ENCODE measurements around the gene VPS51.

Gene VPS51

DNA sequence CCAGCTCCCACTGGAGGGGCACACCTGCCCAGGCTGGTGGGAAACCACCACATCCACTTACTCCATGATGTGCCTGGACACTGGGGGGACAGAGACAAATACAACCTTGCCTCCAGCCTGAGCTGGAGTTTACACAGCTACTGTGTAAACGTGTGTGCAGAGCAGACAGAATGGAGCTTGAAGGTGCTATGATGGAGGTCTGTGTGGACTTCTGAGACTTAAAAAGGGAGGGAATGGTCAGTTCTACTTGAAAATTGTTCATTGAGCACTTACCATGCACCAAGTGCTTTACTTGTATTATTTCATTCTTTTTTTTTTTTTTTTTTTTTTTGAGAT lies 23.4 kb upstream of the VPS51 start:
- no peak for DNase-seq (ENCODE audit: low read depth in 2 of 2)

DNA sequence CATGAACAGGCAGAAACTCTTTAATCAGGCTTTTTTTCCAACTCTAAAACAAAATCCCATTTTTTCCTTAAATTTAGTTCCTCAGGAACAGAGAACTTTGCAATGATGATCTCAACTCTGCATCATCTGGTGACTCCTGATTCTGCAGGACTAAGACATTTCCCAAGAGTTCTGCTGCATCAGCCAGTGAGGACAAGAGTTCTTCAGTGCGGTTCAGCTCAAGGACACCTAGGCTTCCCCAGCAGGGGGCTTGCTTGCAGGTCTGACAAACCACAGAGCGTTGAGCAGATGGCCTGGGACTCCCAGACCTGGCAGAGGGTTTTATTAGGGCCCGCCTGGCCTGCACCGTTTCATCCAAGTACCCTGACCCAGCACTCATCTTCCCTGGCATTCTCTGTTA lies 18.6 kb upstream of the VPS51 start:
- no peak for DNase-seq (ENCODE audit: low read depth in 2 of 2)

DNA sequence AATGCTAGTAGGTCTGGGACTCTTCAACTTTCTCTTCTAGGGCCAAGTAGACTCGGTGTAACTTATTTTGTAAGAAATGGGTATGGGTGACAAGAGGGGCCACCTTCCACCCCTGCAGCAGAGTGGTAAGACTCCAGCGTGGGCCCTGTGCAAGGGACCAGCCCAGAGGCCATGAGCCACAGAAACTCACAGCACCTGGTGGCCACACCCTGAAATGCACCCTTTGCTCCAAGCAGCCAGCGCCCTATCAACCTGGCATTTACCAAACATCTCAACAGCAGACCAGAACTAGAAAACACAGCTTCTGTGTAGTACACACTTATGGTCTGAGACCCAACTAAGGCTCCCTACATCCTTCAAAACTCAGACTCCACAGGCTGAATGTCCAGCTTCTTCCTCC lies 17.9 kb upstream of the VPS51 start:
- DNase-seq (ENCODE audit: low read depth in 2 of 2), result peak; percentile 21 to 44

DNA sequence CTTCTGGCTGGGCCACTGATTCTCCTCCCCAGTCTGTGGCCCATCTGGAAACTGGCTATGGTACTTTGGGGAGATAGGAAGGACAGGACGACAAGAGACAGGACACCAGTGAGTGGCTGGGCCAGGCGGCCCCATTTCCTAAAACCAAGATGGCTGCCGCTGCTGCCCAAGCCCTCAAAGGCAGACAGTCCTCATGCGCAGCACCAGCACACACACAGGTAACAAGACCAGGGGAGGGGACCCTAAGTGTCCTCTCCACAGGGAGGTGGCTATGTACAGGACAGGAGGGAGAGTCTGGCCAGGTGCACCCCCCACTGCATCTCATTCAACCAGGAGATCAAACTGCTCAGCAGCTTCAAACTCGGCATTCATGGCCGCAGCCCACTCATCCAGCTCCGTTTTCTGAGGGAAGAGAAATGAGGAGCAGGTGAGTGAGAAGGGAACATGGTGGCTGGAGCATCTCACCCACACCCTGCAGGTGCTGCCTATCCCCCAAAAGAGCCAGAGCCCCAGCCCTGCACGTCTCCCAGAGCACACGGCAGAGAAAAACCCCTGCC lies 17.1 kb upstream of the VPS51 start:
- DNase-seq (ENCODE audit: low read depth in 2 of 2), result no peak

DNA sequence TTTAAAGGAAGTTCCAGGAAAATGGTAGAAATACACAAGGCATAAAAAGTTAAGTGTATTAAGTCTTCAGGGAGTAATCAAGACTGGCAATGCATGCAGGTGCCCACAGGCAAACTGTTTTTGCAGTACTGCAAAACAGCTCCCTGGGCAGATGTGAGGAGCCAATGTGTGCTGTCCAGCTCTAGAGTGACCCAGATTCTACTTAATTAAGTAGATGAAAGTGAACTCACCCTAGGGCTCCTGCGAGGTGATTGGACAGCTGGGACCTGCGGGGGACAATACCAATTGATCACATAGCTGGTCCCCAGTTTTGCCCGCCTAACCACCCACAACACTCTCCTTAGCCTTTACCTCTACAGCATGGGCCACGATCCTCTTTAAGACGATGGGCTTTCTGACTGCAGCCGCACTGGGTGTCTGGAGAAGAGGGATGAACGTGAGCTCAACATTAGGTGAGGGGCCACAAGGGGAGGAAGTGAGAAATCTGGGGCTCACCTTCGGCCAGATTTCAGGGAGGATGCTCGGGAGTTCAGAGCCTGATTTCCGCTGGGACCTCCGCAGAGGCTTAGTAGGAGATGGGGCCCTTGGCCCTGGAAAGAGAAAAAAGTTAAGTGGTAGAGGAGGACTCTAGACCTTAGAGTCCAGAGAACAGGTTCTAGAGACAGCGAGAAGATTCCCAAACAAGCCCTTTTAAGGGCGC lies 12.7 kb upstream of the VPS51 start:
- no peak for DNase-seq (ENCODE audit: low read depth in 2 of 2)

DNA sequence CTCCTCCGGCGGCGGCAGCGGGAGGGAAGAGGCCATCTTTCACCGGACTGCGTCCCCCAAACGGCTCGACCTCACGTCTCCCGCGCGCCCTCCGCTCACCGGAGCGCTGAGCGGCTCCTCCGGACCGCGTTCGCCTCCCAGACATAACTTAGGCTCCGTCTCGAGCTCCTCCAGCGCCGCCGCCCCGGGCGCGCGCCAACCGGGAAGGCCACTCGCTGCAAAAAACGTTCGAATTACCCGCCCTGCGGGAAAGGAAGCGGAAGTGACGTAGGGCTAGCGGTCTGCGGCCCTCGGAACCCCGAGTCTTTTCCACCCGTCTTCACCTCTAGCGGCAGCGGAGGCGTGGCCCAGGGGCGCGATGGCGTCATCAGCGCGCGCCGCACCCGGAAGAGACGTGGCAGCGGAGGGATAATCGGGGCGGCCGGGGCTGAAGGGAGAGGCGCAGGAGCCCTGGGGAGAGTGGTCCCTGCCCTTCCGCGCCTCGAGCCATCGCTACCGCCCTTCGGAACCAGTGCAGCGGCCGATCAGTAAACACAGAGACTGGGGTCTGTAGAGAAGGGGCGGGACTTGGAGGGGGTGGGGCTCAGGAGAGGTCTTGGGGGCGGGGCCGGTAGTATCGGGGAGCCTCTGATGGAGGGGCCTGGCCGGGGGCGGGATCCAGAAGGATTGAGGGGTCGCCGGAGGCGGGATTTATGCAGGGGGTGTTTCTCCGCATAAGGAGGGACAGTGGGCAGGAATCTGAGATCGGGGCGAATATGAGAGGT lies 12.0 kb upstream of the VPS51 start, which contains the start of the genes CDCA5 and ZFPL1:
Gene CDCA5 (minus strand): TSS at position 207 of the 764 bp plus-strand sequence. CDS start 62 bp downstream, at position 145.
Gene ZFPL1 (plus strand): TSS at position 389 of the 764 bp plus-strand sequence. CDS start 477 bp downstream, outside the sequence.
- DNase-seq (ENCODE audit: low read depth in 2 of 2), result peak; percentile 90 to 91

- no peak for DNase-seq (ENCODE audit: low read depth in 2 of 2)
Observed at GRCh38 chr11:65084598-65085375, 11.2 kb upstream of the VPS51 start.

DNA sequence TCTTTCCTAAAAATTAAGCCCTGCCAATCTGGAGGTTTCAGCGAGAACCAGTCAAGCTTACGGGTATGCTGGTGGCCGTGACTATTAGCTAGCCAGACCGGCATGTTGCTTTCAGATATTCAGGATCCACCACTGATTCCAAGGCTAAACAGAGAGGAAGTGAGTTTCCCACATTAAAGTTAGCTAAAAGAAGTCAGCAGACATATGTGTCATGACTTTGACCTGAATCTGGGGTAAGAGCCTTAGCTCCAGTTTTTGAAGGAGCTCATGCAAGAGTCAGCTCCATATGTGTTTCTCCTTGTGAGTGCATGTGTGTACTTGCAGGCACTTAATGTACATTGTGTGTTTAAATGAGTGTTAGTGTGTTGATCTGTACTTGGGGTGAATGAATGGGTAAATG lies 10.6 kb upstream of the VPS51 start:
- DNase-seq (ENCODE audit: low read depth in 2 of 2), result no peak

DNA sequence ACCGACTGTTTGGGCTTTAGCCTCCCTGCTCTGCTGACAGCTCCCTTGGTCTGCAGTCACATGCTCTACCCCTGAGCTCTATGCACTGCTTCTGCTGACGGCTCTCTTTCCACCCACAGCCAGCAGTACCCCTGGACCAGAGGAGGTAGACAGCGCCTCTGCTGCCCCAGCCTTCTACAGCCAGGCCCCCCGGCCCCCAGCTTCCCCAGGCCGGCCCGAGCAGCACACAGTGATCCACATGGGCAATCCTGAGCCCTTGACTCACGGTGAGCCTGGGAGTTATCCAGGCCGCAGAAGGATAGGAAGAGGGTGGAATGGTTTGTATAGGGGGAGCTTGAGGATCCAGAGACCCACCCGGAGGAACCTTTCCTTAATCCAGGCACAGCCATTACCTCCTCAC lies 9.2 kb upstream of the VPS51 start:
- no peak for DNase-seq (ENCODE audit: low read depth in 2 of 2)

DNA sequence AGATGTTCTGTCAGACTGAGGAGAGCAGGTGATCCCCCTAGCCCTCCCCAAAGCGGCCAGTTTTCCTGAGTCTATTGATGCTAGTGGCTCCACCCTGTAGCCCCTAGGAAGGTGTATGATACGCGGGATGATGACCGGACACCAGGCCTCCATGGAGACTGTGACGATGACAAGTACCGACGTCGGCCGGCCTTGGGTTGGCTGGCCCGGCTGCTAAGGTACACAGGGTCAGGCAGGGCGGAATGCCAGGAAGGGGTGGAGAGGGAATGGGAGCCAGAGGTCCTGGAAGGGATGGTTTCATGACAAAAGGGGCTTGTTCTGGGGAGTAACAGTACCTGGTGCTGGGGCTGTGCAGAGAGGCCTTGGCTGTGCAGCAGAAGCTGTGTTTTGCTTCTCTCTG lies 8.8 kb upstream of the VPS51 start:
- DNase-seq (ENCODE audit: low read depth in 2 of 2), result no peak

DNA sequence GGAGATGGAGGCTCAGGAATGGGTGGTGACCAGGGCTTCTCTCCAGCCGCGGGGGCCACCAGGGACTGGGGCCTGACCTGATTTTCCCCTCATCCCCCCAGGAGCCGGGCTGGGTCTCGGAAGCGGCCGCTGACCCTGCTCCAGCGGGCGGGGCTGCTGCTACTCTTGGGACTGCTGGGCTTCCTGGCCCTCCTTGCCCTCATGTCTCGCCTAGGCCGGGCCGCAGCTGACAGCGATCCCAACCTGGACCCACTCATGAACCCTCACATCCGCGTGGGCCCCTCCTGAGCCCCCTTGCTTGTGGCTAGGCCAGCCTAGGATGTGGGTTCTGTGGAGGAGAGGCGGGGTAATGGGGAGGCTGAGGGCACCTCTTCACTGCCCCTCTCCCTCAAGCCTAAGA lies 8.2 kb upstream of the VPS51 start:
- no peak for DNase-seq (ENCODE audit: low read depth in 2 of 2)

GRCh38 chr11:65089621-65090020 lies 6.4 kb upstream of the VPS51 start:
- DNase-seq (ENCODE audit: low read depth in 2 of 2), result no peak

DNA sequence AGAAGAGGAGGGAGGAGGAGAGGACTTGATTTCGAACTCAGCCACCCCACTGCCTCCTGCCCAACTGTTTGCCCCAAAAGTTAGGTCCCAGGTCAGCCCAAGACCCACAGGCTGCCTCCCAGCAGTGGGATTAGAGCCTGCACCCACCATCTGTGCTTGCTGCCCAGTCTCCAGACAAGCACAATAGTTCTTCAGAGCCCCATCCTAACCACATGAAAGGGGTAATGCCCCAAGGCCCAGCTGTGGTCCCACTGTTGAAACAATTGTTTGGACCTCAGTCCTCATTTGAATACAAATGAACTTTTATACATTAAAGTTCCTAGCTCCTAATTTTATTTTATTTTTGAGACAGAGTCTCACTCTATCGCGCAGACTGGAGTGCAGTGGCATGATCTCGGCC lies 5.4 kb upstream of the VPS51 start:
- no peak for DNase-seq (ENCODE audit: low read depth in 2 of 2)

- DNase-seq (ENCODE audit: low read depth in 2 of 2), result no peak
Observed at GRCh38 chr11:65095427-65095826, 587 bp upstream of the VPS51 start.

DNA sequence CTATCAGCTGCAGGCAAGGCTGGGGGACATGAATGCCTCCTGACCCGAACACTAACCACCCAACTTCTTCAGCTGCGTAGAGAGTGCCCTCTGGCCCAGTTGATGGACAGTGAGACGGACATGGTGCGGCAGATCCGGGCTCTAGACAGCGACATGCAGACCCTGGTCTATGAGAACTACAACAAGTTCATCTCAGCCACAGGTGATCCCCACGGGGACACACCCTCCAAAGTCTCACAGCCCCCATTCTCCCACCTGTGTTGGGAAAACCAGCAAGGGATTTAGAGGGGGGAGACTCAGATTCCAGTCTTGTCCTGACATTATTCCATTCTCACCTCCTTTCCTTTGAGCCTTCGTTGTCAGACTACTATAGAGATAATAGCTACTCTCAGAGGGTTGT lies 912 bp downstream of the VPS51 start:
- DNase-seq (ENCODE audit: low read depth in 2 of 2), result no peak

- no peak for DNase-seq (ENCODE audit: low read depth in 2 of 2)
Observed at GRCh38 chr11:65100674-65101350, 4.8 kb downstream of the VPS51 start.

DNA sequence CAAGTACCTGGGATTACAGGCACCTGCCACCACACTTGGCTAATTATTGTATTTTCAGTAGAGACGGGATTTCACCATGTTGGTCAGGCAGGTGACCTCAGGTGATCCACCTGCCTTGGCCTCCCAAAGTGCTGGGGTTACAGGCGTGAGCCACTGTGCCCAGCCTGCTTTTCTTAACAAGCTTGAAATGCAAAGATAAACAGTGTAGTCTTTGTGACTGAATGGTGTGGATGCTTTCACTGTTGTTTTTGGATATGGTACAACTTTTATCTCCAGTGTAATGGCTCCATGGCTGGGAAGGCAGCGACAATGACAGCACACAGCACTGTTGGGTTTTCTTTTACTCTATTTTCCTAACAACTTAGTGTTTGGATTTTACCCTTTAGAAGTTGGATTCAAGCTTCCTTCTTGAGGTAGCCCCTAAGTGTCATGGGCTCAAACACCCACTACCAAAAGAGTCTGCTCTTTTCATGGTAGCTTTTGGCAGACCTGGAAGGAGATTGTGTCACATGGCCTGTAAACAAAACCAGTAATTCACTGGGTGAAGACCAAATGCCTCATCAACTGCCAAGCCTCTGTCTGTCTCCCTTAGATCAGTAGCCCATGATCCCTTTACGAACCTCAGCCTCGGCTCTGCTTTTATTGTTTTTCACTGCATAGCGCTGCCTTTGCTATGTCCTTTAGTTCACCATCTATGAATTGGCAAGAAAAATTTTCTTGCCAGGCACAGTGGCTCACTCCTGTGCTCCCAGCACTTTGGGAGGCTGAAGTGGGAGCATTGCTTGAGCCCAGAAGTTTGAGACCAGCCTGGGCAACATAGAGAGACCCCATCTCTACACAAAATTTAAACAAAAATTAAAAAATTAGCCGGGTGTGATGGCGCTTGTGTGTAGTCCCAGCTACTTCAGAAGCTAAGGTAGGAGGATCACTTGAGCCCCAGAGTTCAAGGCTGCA lies 6.4 kb downstream of the VPS51 start:
- no peak for DNase-seq (ENCODE audit: low read depth in 2 of 2)

DNA sequence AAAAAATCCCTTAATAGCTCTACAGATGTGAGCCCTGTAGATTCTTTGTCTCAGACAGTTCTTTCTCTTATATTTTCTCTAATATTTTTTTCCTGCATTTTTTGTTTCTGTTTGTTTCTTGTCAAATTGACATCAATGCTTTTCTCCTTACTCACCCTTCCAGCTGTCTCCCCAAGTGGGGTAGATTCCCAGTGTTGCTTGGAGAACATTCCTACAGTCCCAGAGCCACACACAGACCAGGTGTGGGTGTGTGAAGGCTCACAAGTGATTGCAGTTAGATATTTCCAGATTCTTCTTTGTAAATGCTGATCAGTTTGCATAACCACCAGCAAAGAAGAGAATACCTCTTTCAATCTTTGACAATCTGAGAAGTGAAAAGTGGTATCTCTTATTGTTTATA lies 7.5 kb downstream of the VPS51 start:
- no peak for DNase-seq (ENCODE audit: low read depth in 2 of 2)

- no peak for DNase-seq (ENCODE audit: low read depth in 2 of 2)
Observed at GRCh38 chr11:65104628-65105027, 8.6 kb downstream of the VPS51 start.

DNA sequence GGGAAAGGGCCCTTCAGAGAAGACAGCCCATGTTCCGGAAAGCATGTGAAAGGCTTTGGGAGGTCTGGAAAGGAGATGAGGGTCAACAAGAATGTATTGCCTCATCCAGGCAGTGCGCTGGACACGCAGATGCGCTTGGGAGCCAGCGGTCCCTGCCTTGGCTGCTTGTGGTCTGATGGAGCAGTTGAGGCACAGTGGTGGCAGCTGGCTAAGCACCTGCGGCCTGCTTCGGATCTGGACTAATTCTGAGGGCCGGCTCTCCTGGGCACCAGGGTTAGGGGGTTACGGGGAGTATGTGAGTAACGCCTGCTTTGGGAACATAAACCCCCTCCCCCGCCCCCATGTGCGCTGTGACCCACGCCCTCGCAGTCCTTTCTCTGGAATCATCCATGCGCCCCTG lies 11.1 kb downstream of the VPS51 start:
- DNase-seq (ENCODE audit: low read depth in 2 of 2), result no peak

Data from stimulated activated CD8-positive, alpha-beta memory T cell treated with anti-CD3 and anti-CD28 coated beads, Interleukin-15, amount 100 ng/mL, for 4 hours (primary cell).